Endothelial cell of umbilical vein (primary cell): ENCODE results near the gene PITPNM3. TPM values are rescaled to one million over a fixed set of nuclear protein-coding genes. Genes with fewer than 3 reads are reported as not detected.

Experiments
- BruUV-seq: library from RNA; stranded (reverse); fragments of 400-500 nt; replicated peaks from 2 replicates; lab custom pipeline; 2021; lab: Mats Ljungman, UMichigan
- CTCF ChIA-PET: fragments of 300-600, 350-600 bp; sonication (Branson Sonifier 250); formaldehyde crosslinking; loops from one replicate; lab custom pipeline; 2021; ENCODE audit warnings: antibody characterized with exemption, inconsistent platforms; lab: Charles Lee
- POLR2A ChIA-PET: fragments of 300-600, 350-600 bp; sonication (Branson Sonifier 250); formaldehyde crosslinking; loops from one replicate; lab custom pipeline; 2021; ENCODE audit warnings: antibody characterized with exemption, inconsistent platforms; lab: Charles Lee
- DNase-seq: peaks from one replicate; pipeline ENCODE4 v3.0.0-alpha.2; 2011; ENCODE audit warnings: low read depth, low spot score
- FAIRE-seq: peaks from 2 replicates; lab custom pipeline; 2011; peaks lifted over from hg19 to GRCh38; lab: Jason Lieb, UNC
- H2AFZ ChIP-seq: 2 replicates; pipeline ENCODE4 v1.6.0; 2012; ENCODE audit warnings: low read depth, low read length, control low read depth, inconsistent platforms
- H3K27ac ChIP-seq: 2 replicates; pipeline ENCODE4 v1.5.1; 2011; ENCODE audit warnings: low read depth, mild to moderate bottlenecking, control low read depth, low read length, moderate library complexity; ENCODE audit not compliant: insufficient read depth
- H3K27me3 ChIP-seq, 2 experiments: 2 replicates each; pipeline versions ENCODE4 v1.6.0 to v1.6.1; 2011; ENCODE audit warnings: low read length in 2 of 2, mixed read lengths in 1 of 2; ENCODE audit not compliant: control insufficient read depth in 2 of 2, insufficient read depth in 2 of 2
- H3K36me3 ChIP-seq, 2 experiments: 2 replicates in 1 of 2; 3 replicates in 1 of 2; pipeline ENCODE4 v1.5.1; 2011; ENCODE audit warnings: low read length in 2 of 2, mild to moderate bottlenecking in 1 of 2, moderate library complexity in 1 of 2; ENCODE audit not compliant: control insufficient read depth in 2 of 2, insufficient read depth in 2 of 2; ENCODE audit errors: extremely low read depth in 1 of 2
- H3K4me1 ChIP-seq: 3 replicates; pipeline ENCODE4 v1.5.1; 2011; ENCODE audit warnings: mild to moderate bottlenecking, low read length; ENCODE audit not compliant: control insufficient read depth, insufficient read depth; ENCODE audit errors: extremely low read depth
- H3K4me2 ChIP-seq: 2 replicates; pipeline ENCODE4 v1.6.1; 2011; ENCODE audit warnings: low read length, control low read depth, mixed read lengths; ENCODE audit not compliant: insufficient read depth
- H3K4me3 ChIP-seq, 3 experiments: fragments of 200-600 bp in 1 of 3; sonication (generic), shearing (Covaris generic) in 1 of 3; replicated peaks in 1 of 3; 2 replicates each; pipeline ENCODE4 v1.5.1; 2011 to 2016; ENCODE audit warnings: control low read depth in 3 of 3, low read length in 3 of 3, mild to moderate bottlenecking in 2 of 3, inconsistent platforms in 1 of 3, low read depth in 1 of 3, moderate library complexity in 1 of 3; ENCODE audit not compliant: insufficient read depth in 1 of 3
- H3K79me2 ChIP-seq: 2 replicates; pipeline ENCODE4 v1.6.0; 2012; ENCODE audit warnings: low read length, inconsistent platforms; ENCODE audit not compliant: control insufficient read depth, insufficient read depth
- H3K9ac ChIP-seq: replicated peaks from 2 replicates; pipeline ENCODE3; 2011; ENCODE audit warnings: low read length, control low read depth; ENCODE audit not compliant: insufficient read depth; ENCODE audit errors: extremely low read depth
- H3K9me1 ChIP-seq: replicated peaks from 3 replicates; pipeline ENCODE4 v1.6.0; 2011; ENCODE audit warnings: mild to moderate bottlenecking, low read length; ENCODE audit not compliant: control insufficient read depth, insufficient read depth; ENCODE audit errors: extremely low read depth
- H3K9me3 ChIP-seq: replicated peaks from 2 replicates; pipeline ENCODE4 v1.5.1; 2012; ENCODE audit warnings: low read length, inconsistent platforms; ENCODE audit not compliant: control insufficient read depth, insufficient read depth
- H4K20me1 ChIP-seq: replicated peaks from 2 replicates; pipeline ENCODE3; 2011; ENCODE audit warnings: mild to moderate bottlenecking, low read length; ENCODE audit not compliant: control insufficient read depth, insufficient read depth; ENCODE audit errors: extremely low read depth
- EZH2 ChIP-seq: IDR thresholded peaks from 2 replicates; pipeline ENCODE4 v1.6.1; 2012; ENCODE audit warnings: borderline replicate concordance, low read depth, mild to moderate bottlenecking, moderate library complexity, low read length, inconsistent platforms; ENCODE audit not compliant: severe bottlenecking
- FOS ChIP-seq: IDR thresholded peaks from 2 replicates; pipeline ENCODE4 v1.6.1; 2011; ENCODE audit warnings: mild to moderate bottlenecking, low read length, moderate library complexity, borderline replicate concordance; ENCODE audit not compliant: insufficient read depth
- GATA2 ChIP-seq: IDR thresholded peaks from 2 replicates; pipeline ENCODE4 v1.7.0; 2011; ENCODE audit warnings: low read depth, mild to moderate bottlenecking, moderate library complexity, mixed read lengths, low read length; ENCODE audit not compliant: insufficient read length, insufficient read depth
- JUN ChIP-seq: IDR thresholded peaks from 2 replicates; pipeline ENCODE4 v1.6.1; 2011; ENCODE audit warnings: borderline replicate concordance, low read depth; ENCODE audit not compliant: insufficient read length, insufficient read depth
- MYC ChIP-seq: IDR thresholded peaks from one replicate; pipeline ENCODE4 v1.6.1; 2011; ENCODE audit warnings: mild to moderate bottlenecking, low read depth, low read length
- POLR2A ChIP-seq: IDR thresholded peaks from 2 replicates; pipeline ENCODE4 v1.6.1; 2012; ENCODE audit warnings: low read depth, mild to moderate bottlenecking, control low read depth, low read length
- POLR2AphosphoS5 ChIP-seq: IDR thresholded peaks from 2 replicates; pipeline ENCODE4 v1.6.1; 2012; ENCODE audit warnings: low read depth, mild to moderate bottlenecking, control low read depth, low read length, moderate library complexity; ENCODE audit not compliant: insufficient read depth
- dilution Hi-C: fragments of 300-500 bp; cut with MboI; formaldehyde crosslinking; loops from one replicate; pipeline ENCODE4 v1.15.0; 2019; ENCODE audit warnings: low sequenced_read_pairs; ENCODE audit not compliant: extremely low pct_ligation_motif_present
- intact Hi-C: fragments of 100-400 bp; cut with micrococcal nuclease; formaldehyde crosslinking; loops from one replicate; pipeline ENCODE4 v1.10.0; 2022
- polyA plus RNA-seq, 4 experiments: library from polyadenylated mRNA; depleted of rRNA in 3 of 4; stranded (reverse) in 3 of 4; unstranded in 1 of 4; fragments of >200 nt; gene quantifications; 2 replicates each; pipeline versions ENCODE4 v1.2.1 to v1.2.3, GENCODE V29; 2011 to 2012; ENCODE audit warnings: missing spikeins in 1 of 4
- total RNA-seq: library from RNA; stranded (reverse); gene quantifications from 2 replicates; pipeline ENCODE4 v1.2.3, GENCODE V29; 2021
- TF ChIP-seq, protein P1 (sequence below): IDR thresholded peaks from 2 replicates; pipeline ENCODE4 v1.6.1; 2011; ENCODE audit not compliant: insufficient read depth, insufficient read length
- TF ChIP-seq, protein P2 (sequence below), 2 donors: IDR thresholded peaks; 1 replicate in 1 of 2; 2 replicates in 1 of 2; pipeline ENCODE4 v1.5.1; 2011; ENCODE audit warnings: low read length in 2 of 2, mild to moderate bottlenecking in 2 of 2, moderate library complexity in 2 of 2, control low read depth in 1 of 2, inconsistent platforms in 1 of 2, low read depth in 1 of 2; ENCODE audit not compliant: insufficient read depth in 1 of 2; ENCODE audit errors: extremely low read depth in 1 of 2

PITPNM3 gene
- total and polyA plus RNA-seq, 2 donors (not counting 3 experiments of a cell fraction or from before 2014, with no cell fraction given) = 1.0 to 1.9 TPM

DNA sequence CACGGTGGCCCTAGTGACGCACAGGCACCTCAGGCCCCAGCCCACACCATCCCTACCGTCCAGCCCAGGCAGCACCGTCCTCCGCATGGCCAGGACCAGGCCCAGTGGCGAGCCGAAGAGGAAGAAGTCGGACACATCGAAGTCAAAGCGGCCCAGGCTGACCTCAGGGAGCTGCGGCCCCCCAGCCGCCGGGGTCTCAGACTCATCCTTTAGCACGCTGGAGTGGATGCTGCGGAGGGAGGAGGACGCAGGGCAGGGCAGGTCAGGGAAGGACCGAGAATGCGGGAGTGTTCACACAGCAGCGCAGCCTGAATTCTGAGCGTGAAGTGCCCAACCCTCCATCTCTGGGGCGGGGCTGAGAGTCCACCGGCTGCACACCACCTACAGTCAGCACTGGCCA, 82.0 kb downstream of the PITPNM3 start:
- no peaks in the 10 kb centered on the region for H3K9me3 ChIP-seq
- H3K79me2 ChIP-seq = no peaks in the 10 kb centered on the region
- FAIRE-seq (no peak), DNase-seq (no peak)
- BruUV-seq = no TSS peak
- H3K9me1 ChIP-seq = no peaks in the 10 kb centered on the region
- TF ChIP-seq POLR2A = no peak
- TF ChIP-seq MYC = no peak
- TF ChIP-seq FOS = no peak
- no peak for TF ChIP-seq GATA2
- no peak for TF ChIP-seq JUN
- no peak for TF ChIP-seq POLR2AphosphoS5
- no peak for TF ChIP-seq EZH2
- TF ChIP-seq, protein P1, sequence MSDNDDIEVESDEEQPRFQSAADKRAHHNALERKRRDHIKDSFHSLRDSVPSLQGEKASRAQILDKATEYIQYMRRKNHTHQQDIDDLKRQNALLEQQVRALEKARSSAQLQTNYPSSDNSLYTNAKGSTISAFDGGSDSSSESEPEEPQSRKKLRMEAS = no peak
- TF ChIP-seq, protein P2, sequence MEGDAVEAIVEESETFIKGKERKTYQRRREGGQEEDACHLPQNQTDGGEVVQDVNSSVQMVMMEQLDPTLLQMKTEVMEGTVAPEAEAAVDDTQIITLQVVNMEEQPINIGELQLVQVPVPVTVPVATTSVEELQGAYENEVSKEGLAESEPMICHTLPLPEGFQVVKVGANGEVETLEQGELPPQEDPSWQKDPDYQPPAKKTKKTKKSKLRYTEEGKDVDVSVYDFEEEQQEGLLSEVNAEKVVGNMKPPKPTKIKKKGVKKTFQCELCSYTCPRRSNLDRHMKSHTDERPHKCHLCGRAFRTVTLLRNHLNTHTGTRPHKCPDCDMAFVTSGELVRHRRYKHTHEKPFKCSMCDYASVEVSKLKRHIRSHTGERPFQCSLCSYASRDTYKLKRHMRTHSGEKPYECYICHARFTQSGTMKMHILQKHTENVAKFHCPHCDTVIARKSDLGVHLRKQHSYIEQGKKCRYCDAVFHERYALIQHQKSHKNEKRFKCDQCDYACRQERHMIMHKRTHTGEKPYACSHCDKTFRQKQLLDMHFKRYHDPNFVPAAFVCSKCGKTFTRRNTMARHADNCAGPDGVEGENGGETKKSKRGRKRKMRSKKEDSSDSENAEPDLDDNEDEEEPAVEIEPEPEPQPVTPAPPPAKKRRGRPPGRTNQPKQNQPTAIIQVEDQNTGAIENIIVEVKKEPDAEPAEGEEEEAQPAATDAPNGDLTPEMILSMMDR (IDR thresholded peaks at IDR 0.05; ENCODE audit: extremely low read depth in 1 of 2, insufficient read depth in 1 of 2, low read depth in 1 of 2, low read length in 2 of 2) = no peak
- no peak overlapping the region for H3K9ac ChIP-seq
- no peak overlapping the region for H3K4me3 ChIP-seq
- no peak overlapping the region for H3K4me2 ChIP-seq
- peaks cover 15% of the 10 kb centered on the region for H3K4me1 ChIP-seq
- dilution Hi-C loops = no loop called here
- H2AFZ ChIP-seq = no peak overlapping the region
- no peak overlapping the region for H3K27ac ChIP-seq
- H3K36me3 ChIP-seq = no peaks in the 10 kb centered on the region
- ChIA-PET POLR2A (no interaction called here), CTCF (interaction anchor here (1.8 to 5.8 kb wide), 11 partner anchors 31 to 174 kb away, joined by 5 to 77 read pairs (median 14); partner anchors contain the start of genes KIAA0753 and TXNDC17)
- no peaks in the 10 kb centered on the region for H4K20me1 ChIP-seq
- intact Hi-C loops = loop anchor here (5.0 kb wide), 2 partner anchors 33 to 148 kb away; no protein-coding TSS in a partner anchor
- H3K27me3 ChIP-seq = no peaks in the 10 kb centered on the region
